ENCODE results near the gene TMEM190.

The TMEM190 gene

GRCh38 chr19:55365964-55366363 is 10.7 kb upstream of the TMEM190 start:
- Histone ChIP-seq H3K4me3 (IDR thresholded peaks at IDR 0.05; ENCODE audit: insufficient read depth, low read depth, low read length) (no peak overlapping the region), H3K36me3 (ENCODE audit: insufficient read depth) (no peaks in the 10 kb centered on the region), H3K79me2 (ENCODE audit: insufficient read depth, low read depth) (no peaks in the 10 kb centered on the region), H3K27ac (no peak overlapping the region), H3K27me3 (ENCODE audit: insufficient read depth, low read depth) (peaks cover 60% of the 10 kb centered on the region), H3K4me2 (no peak overlapping the region), H3K9ac (no peak overlapping the region), H2AFZ (ENCODE audit: low read depth) (no peak overlapping the region), H3K4me1 (ENCODE audit: low read depth, poor library complexity, severe bottlenecking) (no peaks in the 10 kb centered on the region), H4K20me1 (ENCODE audit: insufficient read depth) (no peaks in the 10 kb centered on the region)
- TF ChIP-seq, protein P1, sequence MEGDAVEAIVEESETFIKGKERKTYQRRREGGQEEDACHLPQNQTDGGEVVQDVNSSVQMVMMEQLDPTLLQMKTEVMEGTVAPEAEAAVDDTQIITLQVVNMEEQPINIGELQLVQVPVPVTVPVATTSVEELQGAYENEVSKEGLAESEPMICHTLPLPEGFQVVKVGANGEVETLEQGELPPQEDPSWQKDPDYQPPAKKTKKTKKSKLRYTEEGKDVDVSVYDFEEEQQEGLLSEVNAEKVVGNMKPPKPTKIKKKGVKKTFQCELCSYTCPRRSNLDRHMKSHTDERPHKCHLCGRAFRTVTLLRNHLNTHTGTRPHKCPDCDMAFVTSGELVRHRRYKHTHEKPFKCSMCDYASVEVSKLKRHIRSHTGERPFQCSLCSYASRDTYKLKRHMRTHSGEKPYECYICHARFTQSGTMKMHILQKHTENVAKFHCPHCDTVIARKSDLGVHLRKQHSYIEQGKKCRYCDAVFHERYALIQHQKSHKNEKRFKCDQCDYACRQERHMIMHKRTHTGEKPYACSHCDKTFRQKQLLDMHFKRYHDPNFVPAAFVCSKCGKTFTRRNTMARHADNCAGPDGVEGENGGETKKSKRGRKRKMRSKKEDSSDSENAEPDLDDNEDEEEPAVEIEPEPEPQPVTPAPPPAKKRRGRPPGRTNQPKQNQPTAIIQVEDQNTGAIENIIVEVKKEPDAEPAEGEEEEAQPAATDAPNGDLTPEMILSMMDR (conservative IDR thresholded peaks at IDR 0.05; ENCODE audit: low read depth, low read length) = no peak

DNA sequence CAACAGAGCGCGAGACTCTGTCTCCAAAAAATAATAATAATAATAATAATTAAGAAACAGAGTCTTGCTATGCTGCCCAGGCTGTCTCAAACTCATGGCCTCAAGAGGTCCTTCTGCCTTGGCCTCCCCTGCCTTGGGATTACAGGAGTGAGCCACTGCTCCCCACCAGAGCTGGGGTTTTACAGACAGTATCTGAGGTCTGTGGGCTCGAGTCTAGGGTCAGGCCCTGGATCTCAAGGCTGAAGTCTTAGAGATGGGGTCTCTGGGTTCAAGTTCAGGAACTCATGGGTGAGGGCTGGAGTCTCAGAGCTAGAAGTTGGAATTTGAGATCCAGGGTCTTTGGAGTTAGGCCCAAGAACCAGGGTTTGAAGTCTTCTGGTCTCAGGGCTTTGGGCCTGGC is 9.8 kb upstream of the TMEM190 start:
- H4K20me1 ChIP-seq (ENCODE audit: insufficient read depth) = no peaks in the 10 kb centered on the region
- TF ChIP-seq, protein P1 (conservative IDR thresholded peaks at IDR 0.05; ENCODE audit: low read depth, low read length) = no peak
- peaks cover 68% of the 10 kb centered on the region for H3K27me3 ChIP-seq (ENCODE audit: insufficient read depth, low read depth)

GRCh38 chr19:55368106-55368505 is 8.5 kb upstream of the TMEM190 start:
- H3K9ac ChIP-seq = no peak overlapping the region
- H3K27me3 ChIP-seq (ENCODE audit: insufficient read depth, low read depth) = peaks cover 68% of the 10 kb centered on the region
- TF ChIP-seq, protein P1 (conservative IDR thresholded peaks at IDR 0.05; ENCODE audit: low read depth, low read length) = no peak
- H4K20me1 ChIP-seq (ENCODE audit: insufficient read depth) = no peaks in the 10 kb centered on the region
- no peak overlapping the region for H2AFZ ChIP-seq (ENCODE audit: low read depth)
- H3K79me2 ChIP-seq (ENCODE audit: insufficient read depth, low read depth) = no peaks in the 10 kb centered on the region
- no peak overlapping the region for H3K27ac ChIP-seq
- no peak overlapping the region for H3K4me2 ChIP-seq
- H3K4me3 ChIP-seq (IDR thresholded peaks at IDR 0.05; ENCODE audit: insufficient read depth, low read depth, low read length) = no peak overlapping the region
- H3K36me3 ChIP-seq (ENCODE audit: insufficient read depth) = no peaks in the 10 kb centered on the region
- no peaks in the 10 kb centered on the region for H3K4me1 ChIP-seq (ENCODE audit: low read depth, poor library complexity, severe bottlenecking)

More for the DNA sequence above, 9.8 kb upstream of the TMEM190 start:
- Histone ChIP-seq H3K9ac (no peak overlapping the region), H2AFZ (ENCODE audit: low read depth) (no peak overlapping the region), H3K79me2 (ENCODE audit: insufficient read depth, low read depth) (no peaks in the 10 kb centered on the region), H3K27ac (no peak overlapping the region), H3K4me1 (ENCODE audit: low read depth, poor library complexity, severe bottlenecking) (no peaks in the 10 kb centered on the region), H3K4me3 (IDR thresholded peaks at IDR 0.05; ENCODE audit: insufficient read depth, low read depth, low read length) (no peak overlapping the region), H3K36me3 (ENCODE audit: insufficient read depth) (no peaks in the 10 kb centered on the region), H3K4me2 (no peak overlapping the region)

DNA sequence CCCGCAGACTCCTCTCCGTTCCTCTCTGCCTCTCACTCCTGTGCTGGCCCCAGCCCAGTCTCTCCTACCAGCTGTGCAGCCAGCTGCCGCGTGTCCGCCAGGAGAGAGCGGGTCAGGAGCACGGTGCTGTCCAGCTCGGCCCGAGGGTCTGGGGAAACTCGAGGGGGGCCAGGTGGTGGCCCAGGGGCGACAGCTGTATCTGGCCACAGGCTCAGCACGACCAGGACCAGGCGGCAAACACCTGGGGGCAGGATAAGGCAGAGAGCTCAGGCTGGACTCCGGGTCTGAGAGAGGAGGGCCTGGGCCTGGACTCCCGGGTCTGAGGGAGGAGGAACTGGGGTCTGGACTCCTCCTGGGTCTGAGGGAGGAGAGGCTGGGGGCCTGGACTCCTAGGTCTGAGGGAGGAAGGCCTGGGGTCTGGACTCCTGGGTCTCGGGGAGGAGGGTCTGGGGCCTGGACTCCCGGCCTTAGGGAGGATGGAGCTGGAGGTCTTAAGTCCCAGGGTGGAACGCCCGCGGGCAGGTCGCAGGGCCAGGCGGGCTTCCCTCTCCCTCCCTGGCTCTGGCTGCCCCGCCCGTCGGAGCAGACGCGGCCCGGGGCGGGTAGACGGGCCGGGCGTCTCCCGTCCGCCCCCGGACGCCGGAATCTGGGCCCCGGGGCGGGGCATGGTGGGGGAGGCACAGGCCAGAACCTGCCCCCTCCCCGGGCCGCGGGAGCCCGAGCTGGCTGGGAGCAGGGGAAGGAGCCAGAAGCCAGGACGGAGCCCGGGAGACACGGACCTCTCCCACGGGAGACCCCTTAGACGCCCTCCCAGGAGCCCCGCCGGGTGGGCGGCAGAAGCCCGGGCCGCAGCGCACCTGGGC is 7.7 kb upstream of the TMEM190 start:
- TF ChIP-seq, protein P1 (conservative IDR thresholded peaks at IDR 0.05; ENCODE audit: low read depth, low read length) = no peak
- no peak overlapping the region for H3K9ac ChIP-seq
- H3K4me3 ChIP-seq (IDR thresholded peaks at IDR 0.05; ENCODE audit: insufficient read depth, low read depth, low read length) = no peak overlapping the region
- H3K4me2 ChIP-seq = no peak overlapping the region
- H3K27ac ChIP-seq = no peak overlapping the region
- H3K4me1 ChIP-seq (ENCODE audit: low read depth, poor library complexity, severe bottlenecking) = no peaks in the 10 kb centered on the region
- peaks cover 71% of the 10 kb centered on the region for H3K27me3 ChIP-seq (ENCODE audit: insufficient read depth, low read depth)
- H3K36me3 ChIP-seq (ENCODE audit: insufficient read depth) = no peaks in the 10 kb centered on the region
- no peaks in the 10 kb centered on the region for H4K20me1 ChIP-seq (ENCODE audit: insufficient read depth)
- no peak overlapping the region for H2AFZ ChIP-seq (ENCODE audit: low read depth)
- no peaks in the 10 kb centered on the region for H3K79me2 ChIP-seq (ENCODE audit: insufficient read depth, low read depth)
